PC-9 (cell line): ENCODE measurements around the gene TMEM37. TPM values are rescaled to one million over a fixed set of nuclear protein-coding genes. Genes with fewer than 3 reads are reported as not detected.

Experiments
- BruUV-seq: library from RNA; stranded (reverse); fragments of 400-500 nt; replicated peaks from 2 replicates; lab custom pipeline; 2021; lab: Mats Ljungman, UMichigan
- CTCF ChIA-PET: fragments of 300-600 bp; sonication (Branson Sonifier 250); formaldehyde crosslinking; loops from one replicate; lab custom pipeline; 2022; ENCODE audit warnings: antibody characterized with exemption; lab: Charles Lee
- POLR2A ChIA-PET: fragments of 300-600 bp; sonication (Branson Sonifier 250); formaldehyde crosslinking; loops from one replicate; lab custom pipeline; 2022; ENCODE audit warnings: antibody characterized with exemption; ENCODE audit not compliant: unreplicated experiment; lab: Charles Lee
- DNase-seq, 2 experiments: peaks; one replicate each; pipeline versions ENCODE4 v3.0.0 to v3.0.0-alpha.2; 2015 to 2022; ENCODE audit warnings: mixed read lengths in 1 of 2
- H2AFZ ChIP-seq: fragments of 200-600 bp; sonication (generic); 2 replicates; pipeline ENCODE4 v1.8.1; 2017; ENCODE audit warnings: antibody characterized with exemption
- H3F3A ChIP-seq: fragments of 200-600 bp; sonication (generic); 2 replicates; pipeline ENCODE4 v1.8.1; 2017; ENCODE audit warnings: antibody characterized with exemption, mild to moderate bottlenecking, low read depth; ENCODE audit not compliant: insufficient read depth
- H3K27ac ChIP-seq: fragments of 200-600 bp; sonication (generic); 2 replicates; pipeline ENCODE4 v1.6.1; 2016; ENCODE audit warnings: mixed run types
- H3K27me3 ChIP-seq: fragments of 200-600 bp; sonication (generic); 2 replicates; pipeline ENCODE4 v1.6.1; 2016; ENCODE audit warnings: low read depth, mixed run types; ENCODE audit not compliant: insufficient read depth
- H3K36me3 ChIP-seq: fragments of 200-600 bp; sonication (generic); 2 replicates; pipeline ENCODE4 v1.6.1; 2016; ENCODE audit warnings: low read depth, mixed run types
- H3K4me1 ChIP-seq: fragments of 200-600 bp; sonication (generic); replicated peaks from 2 replicates; pipeline ENCODE4 v1.6.1; 2016; ENCODE audit warnings: mixed run types; ENCODE audit not compliant: insufficient read depth
- H3K4me2 ChIP-seq: fragments of 200-600 bp; sonication (generic); 2 replicates; pipeline ENCODE4 v1.6.1; 2017; ENCODE audit warnings: mixed run types
- H3K4me3 ChIP-seq: fragments of 200-600 bp; sonication (generic); 2 replicates; pipeline ENCODE4 v1.6.1; 2016; ENCODE audit warnings: mixed run types
- H3K79me2 ChIP-seq: fragments of 200-600 bp; sonication (generic); 2 replicates; pipeline ENCODE4 v1.6.1; 2017; ENCODE audit warnings: low read depth, mixed run types
- H3K9me2 ChIP-seq: fragments of 200-600 bp; sonication (generic); 2 replicates; pipeline ENCODE4 v1.8.1; 2017; ENCODE audit warnings: mild to moderate bottlenecking; ENCODE audit not compliant: insufficient read depth
- H3K9me3 ChIP-seq: fragments of 200-600 bp; sonication (generic); 2 replicates; pipeline ENCODE4 v1.8.1; 2016; ENCODE audit warnings: low read depth; ENCODE audit not compliant: insufficient read depth
- H4K20me1 ChIP-seq: fragments of 200-600 bp; sonication (generic); 2 replicates; pipeline ENCODE4 v1.8.1; 2017; ENCODE audit not compliant: insufficient read depth
- EZH2 ChIP-seq: fragments of 200-600 bp; sonication (generic); IDR thresholded peaks from 2 replicates; pipeline ENCODE4 v1.8.0; 2017; ENCODE audit warnings: antibody characterized with exemption, low read depth
- intact Hi-C: fragments of 100-400 bp; cut with micrococcal nuclease; formaldehyde crosslinking; loops from one replicate; pipeline ENCODE4 v1.10.0; 2022; ENCODE audit not compliant: unreplicated experiment
- total RNA-seq: library from RNA; stranded (reverse); gene quantifications from 2 replicates; pipeline ENCODE4 v1.2.3, GENCODE V29; 2021
- TF ChIP-seq, protein P1 (sequence below): fragments of 200-600 bp; sonication (generic); conservative IDR thresholded peaks from 2 replicates; pipeline ENCODE4 v1.6.1; 2017; ENCODE audit warnings: mixed run types, antibody characterized with exemption, mild to moderate bottlenecking, moderate library complexity

The TMEM37 gene
- total RNA-seq, 1 experiment from 2014 or later = 1.2 TPM

DNA sequence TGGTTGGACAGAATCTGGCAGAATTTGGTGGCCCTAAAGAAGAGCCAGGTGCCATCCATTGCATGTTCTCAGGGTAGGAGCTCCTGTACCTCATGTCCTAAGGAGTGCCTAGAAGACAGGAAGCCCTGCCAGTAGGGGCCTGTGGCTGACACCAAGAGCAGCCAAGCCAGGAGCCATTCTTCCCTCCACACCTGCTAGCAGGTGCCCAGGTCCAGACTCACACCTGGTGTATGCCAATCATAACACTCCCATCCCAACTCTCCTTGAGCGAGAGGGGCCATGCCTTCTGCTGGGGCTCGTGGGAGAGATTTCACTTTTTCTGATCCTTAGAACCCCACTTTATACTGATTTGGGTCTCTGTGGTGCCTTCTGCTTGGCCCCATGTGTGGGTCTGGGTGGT lies 26.5 kb upstream of the TMEM37 start:
- intact Hi-C loops = loop anchor here (5.0 kb wide), 5 partner anchors 113 to 1277 kb away; no protein-coding TSS in a partner anchor
- Histone ChIP-seq H3K4me2 (no peak overlapping the region), H4K20me1 (no peaks in the 10 kb centered on the region), H3K9me3 (no peaks in the 10 kb centered on the region), H3K9me2 (no peaks in the 10 kb centered on the region), H2AFZ (no peak overlapping the region), H3K27ac (no peak overlapping the region), H3K79me2 (no peaks in the 10 kb centered on the region), H3K4me3 (no peak overlapping the region), H3K4me1 (peaks cover 10% of the 10 kb centered on the region; the same call in 1 of the 2 replicates), H3F3A (peaks cover 4% of the 10 kb centered on the region; the same call in 1 of the 2 replicates), H3K27me3 (no peaks in the 10 kb centered on the region), H3K36me3 (no peaks in the 10 kb centered on the region)
- TF ChIP-seq, protein P1, sequence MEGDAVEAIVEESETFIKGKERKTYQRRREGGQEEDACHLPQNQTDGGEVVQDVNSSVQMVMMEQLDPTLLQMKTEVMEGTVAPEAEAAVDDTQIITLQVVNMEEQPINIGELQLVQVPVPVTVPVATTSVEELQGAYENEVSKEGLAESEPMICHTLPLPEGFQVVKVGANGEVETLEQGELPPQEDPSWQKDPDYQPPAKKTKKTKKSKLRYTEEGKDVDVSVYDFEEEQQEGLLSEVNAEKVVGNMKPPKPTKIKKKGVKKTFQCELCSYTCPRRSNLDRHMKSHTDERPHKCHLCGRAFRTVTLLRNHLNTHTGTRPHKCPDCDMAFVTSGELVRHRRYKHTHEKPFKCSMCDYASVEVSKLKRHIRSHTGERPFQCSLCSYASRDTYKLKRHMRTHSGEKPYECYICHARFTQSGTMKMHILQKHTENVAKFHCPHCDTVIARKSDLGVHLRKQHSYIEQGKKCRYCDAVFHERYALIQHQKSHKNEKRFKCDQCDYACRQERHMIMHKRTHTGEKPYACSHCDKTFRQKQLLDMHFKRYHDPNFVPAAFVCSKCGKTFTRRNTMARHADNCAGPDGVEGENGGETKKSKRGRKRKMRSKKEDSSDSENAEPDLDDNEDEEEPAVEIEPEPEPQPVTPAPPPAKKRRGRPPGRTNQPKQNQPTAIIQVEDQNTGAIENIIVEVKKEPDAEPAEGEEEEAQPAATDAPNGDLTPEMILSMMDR = no peak
- no peak for DNase-seq
- ChIA-PET CTCF (no interaction called here), POLR2A (interaction anchor here (0.6 kb wide), 1 partner anchor 71 kb away, joined by 3 read pairs; no protein-coding TSS in a partner anchor)
- no TSS peak for BruUV-seq

DNA sequence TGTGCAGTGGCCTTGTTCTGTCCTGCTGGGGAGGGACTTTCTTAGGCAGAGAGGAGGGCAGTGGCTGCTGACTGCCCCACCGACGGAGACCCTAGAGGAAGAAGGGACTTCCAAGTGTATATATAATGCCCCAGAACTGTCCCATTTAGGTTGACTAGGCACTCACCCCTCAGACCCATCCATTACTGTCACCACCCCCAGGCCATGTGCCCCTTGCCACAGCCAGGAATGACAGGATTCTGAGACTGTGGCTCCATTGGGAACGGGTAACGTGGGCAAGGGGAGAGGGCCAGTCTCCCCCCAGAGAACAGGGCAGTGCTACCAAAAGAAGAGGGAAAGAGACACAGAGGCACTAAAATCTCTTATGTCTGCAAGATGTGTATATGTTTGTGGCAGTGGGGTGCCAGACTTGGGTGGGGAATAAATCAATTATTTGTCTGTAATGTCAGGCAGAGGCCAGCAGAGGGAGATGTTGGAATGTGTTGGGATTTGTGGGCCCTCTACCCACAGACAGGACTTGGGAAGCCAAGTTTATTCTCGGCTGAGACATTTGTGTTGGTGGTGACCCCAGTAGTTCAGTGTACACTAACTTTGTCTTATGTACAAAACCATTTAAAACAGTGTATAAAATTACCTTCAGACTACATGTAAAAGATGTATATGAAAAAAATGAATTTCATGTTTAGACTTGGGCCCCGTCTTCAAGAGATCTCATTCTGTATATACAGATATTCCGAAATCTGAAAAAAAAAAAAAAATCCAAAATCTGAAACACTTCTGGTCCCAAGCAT lies 24.0 kb upstream of the TMEM37 start:
- H3K4me2 ChIP-seq = no peak overlapping the region
- no peak overlapping the region for H2AFZ ChIP-seq
- no peaks in the 10 kb centered on the region for H4K20me1 ChIP-seq
- H3K27ac ChIP-seq = no peak overlapping the region
- no peaks in the 10 kb centered on the region for H3K9me2 ChIP-seq
- no peaks in the 10 kb centered on the region for H3K27me3 ChIP-seq
- POLR2A ChIA-PET = no interaction called here
- no peak overlapping the region for H3K4me3 ChIP-seq
- no peaks in the 10 kb centered on the region for H3K79me2 ChIP-seq
- no TSS peak for BruUV-seq
- DNase-seq = peak; percentile 44 to 57
- peaks cover 5% of the 10 kb centered on the region; the same call in 1 of the 2 replicates for H3K4me1 ChIP-seq
- H3F3A ChIP-seq = no peaks in the 10 kb centered on the region
- no peaks in the 10 kb centered on the region for H3K36me3 ChIP-seq
- no peaks in the 10 kb centered on the region for H3K9me3 ChIP-seq
- intact Hi-C loops = loop anchor here (1.0 to 5.0 kb wide), 8 partner anchors 69 to 1275 kb away; no protein-coding TSS in a partner anchor
- CTCF ChIA-PET = interaction anchor here (1.0 kb wide), 1 partner anchor 69 kb away, joined by 6 read pairs; no protein-coding TSS in a partner anchor
- TF ChIP-seq EZH2 = no peak
- TF ChIP-seq, protein P1 = peak; percentile 98

DNA sequence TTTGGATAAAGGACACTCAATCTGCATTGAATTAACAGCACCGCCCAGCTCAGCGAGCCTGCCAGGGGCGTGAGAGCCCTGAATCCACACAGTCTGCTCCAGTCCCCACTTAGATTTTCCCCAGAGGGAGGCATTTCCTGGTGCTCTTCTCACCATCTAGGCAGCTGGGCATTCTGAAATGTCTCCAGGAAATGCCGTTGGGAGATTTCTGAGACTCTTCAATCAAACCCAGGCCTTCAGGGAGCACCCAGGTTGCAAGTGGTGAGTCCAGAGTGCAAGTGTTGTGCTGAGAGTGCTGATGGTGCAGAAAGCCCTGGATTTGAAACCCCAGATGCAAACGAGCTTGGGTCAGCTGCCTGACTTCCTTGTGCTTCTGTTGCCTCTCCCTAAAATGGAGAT lies 23.4 kb upstream of the TMEM37 start:
- TF ChIP-seq EZH2 = no peak
- TF ChIP-seq, protein P1 = no peak
- intact Hi-C loops = loop anchor here (5.0 kb wide), 5 partner anchors 116 to 1274 kb away; no protein-coding TSS in a partner anchor
- Histone ChIP-seq H2AFZ (no peak overlapping the region; the same call in 1 of the 2 replicates), H3K27me3 (no peaks in the 10 kb centered on the region), H3K4me2 (no peak overlapping the region), H3K9me2 (no peaks in the 10 kb centered on the region), H3K9me3 (no peaks in the 10 kb centered on the region), H3K4me3 (no peak overlapping the region), H3K27ac (no peak overlapping the region), H3K4me1 (no peaks in the 10 kb centered on the region), H3F3A (no peaks in the 10 kb centered on the region), H4K20me1 (no peaks in the 10 kb centered on the region), H3K36me3 (no peaks in the 10 kb centered on the region), H3K79me2 (no peaks in the 10 kb centered on the region)
- DNase-seq = no peak
- BruUV-seq = no TSS peak
- ChIA-PET CTCF (interaction anchor here (0.5 to 1.0 kb wide), 2 partner anchors 68 to 269 kb away, joined by 4 to 6 read pairs; no protein-coding TSS in a partner anchor), POLR2A (no interaction called here)
